Middle frontal gyrus (tissue), 1 donor: ENCODE results near the gene SMC1B.
"Not testable (repeated sequence)": the region's sequence is repeated elsewhere in the genome, so short reads cannot be mapped to it uniquely, and the experiment has no call there.

Experiments
- DNase-seq: peaks from one replicate; pipeline ENCODE4 v3.0.0-alpha.2; 2015; ENCODE audit warnings: low spot score; ENCODE audit errors: extremely low spot score

The SMC1B gene, protein sequence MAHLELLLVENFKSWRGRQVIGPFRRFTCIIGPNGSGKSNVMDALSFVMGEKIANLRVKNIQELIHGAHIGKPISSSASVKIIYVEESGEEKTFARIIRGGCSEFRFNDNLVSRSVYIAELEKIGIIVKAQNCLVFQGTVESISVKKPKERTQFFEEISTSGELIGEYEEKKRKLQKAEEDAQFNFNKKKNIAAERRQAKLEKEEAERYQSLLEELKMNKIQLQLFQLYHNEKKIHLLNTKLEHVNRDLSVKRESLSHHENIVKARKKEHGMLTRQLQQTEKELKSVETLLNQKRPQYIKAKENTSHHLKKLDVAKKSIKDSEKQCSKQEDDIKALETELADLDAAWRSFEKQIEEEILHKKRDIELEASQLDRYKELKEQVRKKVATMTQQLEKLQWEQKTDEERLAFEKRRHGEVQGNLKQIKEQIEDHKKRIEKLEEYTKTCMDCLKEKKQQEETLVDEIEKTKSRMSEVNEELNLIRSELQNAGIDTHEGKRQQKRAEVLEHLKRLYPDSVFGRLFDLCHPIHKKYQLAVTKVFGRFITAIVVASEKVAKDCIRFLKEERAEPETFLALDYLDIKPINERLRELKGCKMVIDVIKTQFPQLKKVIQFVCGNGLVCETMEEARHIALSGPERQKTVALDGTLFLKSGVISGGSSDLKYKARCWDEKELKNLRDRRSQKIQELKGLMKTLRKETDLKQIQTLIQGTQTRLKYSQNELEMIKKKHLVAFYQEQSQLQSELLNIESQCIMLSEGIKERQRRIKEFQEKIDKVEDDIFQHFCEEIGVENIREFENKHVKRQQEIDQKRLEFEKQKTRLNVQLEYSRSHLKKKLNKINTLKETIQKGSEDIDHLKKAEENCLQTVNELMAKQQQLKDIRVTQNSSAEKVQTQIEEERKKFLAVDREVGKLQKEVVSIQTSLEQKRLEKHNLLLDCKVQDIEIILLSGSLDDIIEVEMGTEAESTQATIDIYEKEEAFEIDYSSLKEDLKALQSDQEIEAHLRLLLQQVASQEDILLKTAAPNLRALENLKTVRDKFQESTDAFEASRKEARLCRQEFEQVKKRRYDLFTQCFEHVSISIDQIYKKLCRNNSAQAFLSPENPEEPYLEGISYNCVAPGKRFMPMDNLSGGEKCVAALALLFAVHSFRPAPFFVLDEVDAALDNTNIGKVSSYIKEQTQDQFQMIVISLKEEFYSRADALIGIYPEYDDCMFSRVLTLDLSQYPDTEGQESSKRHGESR

DNA sequence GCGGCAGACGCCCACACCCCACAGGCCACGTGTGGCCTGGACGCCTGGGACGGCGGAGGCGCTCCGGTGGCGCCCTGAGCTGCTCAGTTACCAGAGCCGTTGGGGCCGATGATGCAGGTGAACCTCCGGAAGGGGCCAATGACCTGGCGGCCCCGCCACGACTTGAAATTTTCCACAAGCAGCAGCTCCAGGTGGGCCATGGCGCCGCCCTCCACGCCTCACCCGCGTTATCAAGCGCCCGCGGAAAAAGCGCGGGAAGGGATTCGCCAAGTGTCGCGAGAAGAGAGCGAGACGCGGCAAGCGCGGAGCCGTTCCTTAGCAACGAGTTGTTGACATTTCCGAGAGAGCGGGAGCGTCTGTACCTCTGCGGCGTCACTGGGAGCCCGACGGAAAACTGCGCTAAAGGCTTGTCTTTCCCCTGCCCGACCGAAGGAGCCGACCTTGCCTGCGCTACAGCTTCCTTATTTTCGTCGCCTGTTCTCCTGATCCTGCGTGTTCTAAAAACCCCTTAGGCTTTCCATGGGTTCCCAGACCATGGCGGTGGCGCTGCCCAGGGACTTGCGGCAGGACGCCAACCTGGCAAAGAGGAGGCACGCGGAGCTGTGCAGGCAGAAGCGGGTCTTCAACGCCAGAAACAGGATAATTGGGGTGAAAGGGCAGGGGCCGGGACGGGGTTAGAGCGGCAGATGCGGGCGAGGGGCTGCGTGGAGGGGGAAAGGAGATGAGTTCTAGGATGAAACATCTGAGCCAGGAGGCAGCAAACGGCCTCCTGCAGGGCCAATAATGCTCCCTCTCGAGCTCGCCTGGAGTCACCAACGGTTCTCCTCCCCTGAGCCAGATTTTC is at the start of gene SMC1B, which contains the start of gene RIBC2:
Gene SMC1B, minus strand, starts transcription at position 232 of the 844 bp plus-strand sequence. Its CDS starts 32 bp downstream, at position 200.
Gene RIBC2, plus strand, starts transcription at position 326 of the 844 bp plus-strand sequence. Its CDS starts 194 bp downstream, at position 520.
- peak; percentile 45 for DNase-seq

- no peak for DNase-seq
These were observed 48.7 kb upstream of the SMC1B start for GRCh38 chr22:45462034-45462655.

- no peak for DNase-seq
These were observed 47.1 kb upstream of the SMC1B start for GRCh38 chr22:45460288-45461109.

DNA sequence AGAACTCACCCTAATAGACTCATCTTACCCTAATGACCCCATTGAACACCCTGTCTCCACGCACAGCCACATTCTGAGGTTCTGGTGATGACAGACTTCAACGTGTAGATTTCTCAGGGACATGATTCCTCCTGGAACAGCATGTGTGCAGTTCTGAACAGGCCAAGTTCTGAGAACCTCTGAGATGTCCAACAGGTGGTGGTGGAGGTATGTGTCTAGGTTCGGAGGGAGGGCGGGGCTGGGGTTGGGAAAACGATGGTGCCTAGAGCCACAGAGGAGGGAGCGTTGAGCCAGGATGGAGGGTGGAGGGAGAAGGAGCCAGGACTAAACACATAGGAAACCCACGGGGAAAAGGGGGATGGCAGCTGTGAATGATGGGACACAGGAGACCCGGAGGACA is 45.8 kb upstream of the SMC1B start:
- no peak for DNase-seq

DNA sequence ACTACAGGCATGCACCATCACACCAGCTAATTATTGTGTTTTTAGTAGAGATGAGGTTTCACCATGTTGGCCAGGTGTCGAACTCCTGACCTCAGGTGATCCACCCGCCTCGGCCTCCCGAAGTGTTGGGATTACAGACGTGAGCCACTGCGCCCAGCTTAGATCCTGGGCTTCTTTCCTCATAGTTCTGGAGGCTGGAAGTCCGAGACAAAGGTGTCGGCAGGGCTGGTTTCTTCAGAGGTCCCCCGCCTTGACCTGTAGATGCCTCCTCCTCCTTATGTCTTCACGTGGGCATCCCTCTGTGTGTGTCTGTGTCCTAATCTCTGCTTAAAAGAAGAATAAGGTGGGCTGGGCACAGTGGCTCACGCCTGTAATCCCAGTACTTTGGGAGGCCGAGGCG is 45.1 kb upstream of the SMC1B start:
- no peak for DNase-seq

DNA sequence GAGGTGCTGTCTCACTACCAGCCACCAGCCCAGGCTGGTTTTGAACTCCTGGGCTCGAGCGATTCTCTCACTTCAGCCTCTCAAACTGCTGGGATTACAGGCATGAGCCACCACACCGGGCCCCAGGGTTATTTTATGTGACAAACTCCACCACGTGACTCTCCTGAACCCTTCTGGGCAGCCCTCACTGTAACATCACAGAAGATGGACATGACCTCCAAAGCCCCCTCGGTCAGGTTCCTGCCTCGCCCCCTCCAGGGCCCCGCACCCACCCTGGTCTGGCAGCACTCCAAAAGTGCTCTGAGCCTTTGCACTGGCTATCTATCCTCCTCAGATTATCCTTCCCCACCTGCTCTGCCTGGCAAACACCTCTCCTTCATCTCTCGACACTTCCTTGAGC is 43.4 kb upstream of the SMC1B start:
- DNase-seq, result no peak

DNA sequence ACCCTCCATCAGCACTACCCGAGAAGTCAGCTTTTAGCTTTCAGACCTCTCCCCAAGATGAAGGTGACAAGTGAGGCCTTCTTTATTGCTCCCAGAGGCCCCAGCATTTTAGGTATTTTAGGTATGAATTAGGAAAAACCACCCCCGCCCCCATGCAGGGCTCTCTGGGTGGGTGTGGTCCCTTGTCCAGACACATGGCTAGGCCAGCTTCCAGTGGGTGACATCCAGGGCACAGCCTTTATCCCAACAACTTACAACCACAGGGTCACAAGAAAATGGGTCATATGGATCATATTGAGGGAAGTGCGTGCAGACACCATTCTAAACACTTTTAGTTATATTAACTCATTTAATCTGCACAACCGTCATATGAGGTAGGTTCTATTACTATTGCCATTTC is 42.2 kb upstream of the SMC1B start:
- DNase-seq, result no peak

DNA sequence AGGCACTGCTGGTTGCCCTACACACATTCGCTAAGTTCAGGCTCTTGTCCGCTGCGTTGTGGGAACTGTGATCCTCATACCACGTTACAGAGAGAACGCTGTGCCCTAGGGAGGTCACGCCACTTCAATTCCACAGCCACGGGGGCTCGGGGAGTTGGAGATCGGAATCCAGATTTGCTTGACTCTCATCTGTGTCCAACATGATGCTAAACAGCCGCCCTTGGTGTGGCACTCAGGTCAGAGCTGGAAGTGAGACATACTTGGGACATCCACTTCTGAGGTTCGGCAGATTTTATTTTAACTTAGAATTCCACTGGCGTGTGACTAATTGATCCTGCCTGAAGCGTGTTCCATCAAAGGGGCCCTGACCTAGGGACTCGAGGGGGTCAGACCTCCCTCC is 41.8 kb upstream of the SMC1B start:
- DNase-seq, result no peak

DNA sequence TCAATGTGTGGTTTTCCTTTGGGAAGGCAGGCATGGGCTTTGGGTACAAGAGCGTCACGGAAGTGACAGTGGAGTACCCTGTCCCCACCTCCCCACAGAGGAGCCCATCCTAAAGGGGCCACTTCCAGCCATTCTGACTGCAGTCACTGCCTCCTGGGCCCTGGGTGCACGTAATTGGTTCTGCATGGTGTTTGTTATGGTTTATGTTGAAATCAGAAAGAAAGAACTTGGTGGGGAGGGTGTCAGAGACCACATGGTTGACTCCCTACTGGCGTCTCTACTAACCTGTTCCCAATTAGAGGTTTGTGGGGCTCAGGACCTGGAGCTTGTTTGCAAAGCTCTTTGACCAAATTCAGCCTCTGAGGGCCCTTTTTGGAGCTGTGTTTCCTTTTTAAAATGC is 40.9 kb upstream of the SMC1B start:
- no peak for DNase-seq

DNA sequence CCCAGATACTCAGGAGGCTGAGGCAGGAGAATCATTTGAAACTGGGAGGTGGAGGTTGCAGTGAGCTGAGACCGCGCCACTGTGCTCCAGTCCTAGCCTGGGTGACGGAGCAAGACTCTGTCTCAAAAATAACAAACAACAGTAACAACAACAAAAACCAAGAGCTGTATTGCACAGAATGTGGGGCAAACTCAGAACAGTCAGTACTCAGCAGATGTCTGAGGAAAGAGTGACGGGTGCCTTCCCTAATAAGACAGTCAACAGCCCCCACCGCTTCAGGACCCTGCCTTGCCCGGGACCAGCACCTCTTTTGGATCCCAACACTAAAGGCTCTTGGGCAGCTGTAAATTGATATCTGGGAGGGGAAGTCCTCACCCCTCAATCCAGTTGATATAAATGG is 40.4 kb upstream of the SMC1B start:
- no peak for DNase-seq

DNA sequence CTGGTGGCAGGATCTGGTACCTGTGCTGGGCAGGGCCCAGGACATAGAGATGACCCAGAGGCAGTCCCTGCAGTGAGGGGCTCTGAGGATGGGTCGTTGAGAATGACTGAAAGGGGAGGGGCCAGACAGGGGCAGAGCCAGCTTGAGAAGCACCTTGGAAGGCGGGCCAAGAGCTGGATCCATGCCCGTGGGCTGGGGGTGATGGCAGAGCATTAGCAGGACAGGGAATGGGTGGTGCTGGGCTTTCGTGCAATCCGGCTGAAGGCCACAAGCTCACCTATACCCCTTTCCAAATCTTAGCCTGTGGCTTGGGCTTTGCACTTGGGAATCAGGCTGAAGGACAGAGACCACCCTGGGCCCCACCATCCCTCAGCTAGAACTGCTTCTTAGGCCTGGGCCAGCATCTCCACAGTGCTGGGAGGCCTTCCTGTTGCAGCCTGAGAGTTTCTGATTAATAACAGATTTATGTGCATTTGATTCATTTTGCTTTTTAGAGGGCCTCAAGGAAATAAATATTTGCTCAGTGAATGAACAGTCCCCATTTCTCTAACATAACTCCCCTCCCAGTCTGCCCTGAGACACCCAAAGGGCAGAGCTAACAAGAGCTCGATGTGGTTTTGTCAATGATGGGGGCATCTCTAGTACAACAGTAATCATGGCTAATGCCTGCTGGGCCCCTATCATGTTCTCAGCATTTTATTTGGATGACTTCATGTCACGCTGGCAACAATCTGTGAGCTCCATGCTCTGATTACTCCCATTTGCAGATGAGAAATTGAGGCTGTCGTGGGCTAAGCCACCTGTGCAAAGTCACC is 39.4 kb upstream of the SMC1B start:
- DNase-seq, result no peak

- DNase-seq, result no peak
These were observed 38.6 kb upstream of the SMC1B start for GRCh38 chr22:45451972-45452371.

DNA sequence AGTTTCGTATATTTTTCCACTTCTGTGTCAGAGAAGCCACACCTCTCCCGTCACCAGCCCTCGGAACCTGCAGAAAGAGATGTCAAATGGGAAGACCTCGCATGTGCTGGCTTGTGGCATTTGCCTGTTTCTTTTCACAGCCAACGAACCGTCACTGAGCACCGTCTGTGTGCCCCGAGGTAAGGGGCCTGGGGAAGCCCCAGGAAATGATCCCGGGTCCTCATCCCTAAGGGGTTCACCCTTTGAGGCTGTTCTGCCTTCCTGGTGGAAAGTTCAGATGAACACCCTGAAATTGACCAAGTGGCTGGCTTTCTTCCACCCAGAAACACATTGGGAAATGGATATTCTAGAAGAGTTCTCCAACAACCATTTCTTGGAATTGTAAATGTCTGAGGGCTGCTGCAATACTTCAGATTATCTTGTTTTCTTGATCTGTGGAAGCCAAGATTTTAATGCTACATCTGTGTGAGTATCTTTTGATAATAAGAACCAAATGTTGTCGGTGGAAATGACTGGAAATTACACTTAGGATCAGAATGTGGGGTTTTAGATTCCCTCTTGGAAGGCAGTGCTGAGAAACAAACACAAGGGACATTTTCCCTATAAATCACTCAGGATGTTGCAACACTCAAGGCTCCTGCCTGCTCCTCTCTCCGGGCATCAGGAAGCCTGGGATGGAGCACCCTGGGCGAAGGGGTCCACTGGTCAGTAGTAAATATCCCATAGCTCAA is 37.7 kb upstream of the SMC1B start:
- no peak for DNase-seq

GRCh38 chr22:45450101-45450785 is 36.8 kb upstream of the SMC1B start:
- no peak for DNase-seq

DNA sequence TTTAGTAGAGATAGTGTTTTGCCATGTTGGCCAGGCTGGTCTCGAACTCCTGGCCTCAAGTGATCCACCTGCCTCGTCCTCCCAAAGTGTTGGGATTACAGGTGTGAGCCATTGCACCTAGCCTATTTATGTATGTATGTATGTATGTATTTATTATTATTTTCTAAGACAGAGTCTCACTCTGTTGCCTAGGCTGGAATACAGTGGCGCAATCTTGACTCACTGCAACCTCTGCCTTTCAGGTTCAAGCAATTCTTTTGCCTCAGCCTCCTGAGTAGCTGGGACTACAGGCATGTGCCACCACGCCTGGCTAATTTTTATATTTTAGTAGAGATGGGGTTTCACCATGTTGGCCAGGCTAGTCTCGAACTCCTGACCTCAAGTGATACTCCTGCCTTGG is 36.0 kb upstream of the SMC1B start:
- not testable (repeated sequence) for DNase-seq

DNA sequence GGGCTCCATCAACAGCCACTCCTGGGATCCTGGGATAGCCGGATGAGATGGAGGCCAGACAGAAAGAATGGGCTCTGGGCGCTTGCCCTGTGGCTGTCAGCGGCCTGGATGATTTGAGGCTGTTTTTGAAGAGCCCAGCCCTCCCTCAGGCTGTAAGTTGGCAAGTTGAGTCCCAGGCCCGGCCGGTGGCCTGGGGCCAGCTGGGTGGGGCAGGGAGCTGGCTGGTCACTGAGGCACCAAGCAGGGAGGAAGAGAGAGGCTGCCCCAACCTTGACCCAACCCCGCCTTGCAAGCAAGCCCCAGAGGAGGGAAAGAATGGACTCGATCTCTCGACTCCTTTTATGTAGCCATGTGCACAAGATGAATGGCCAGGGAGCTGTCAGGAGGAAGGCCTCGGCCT is 35.0 kb upstream of the SMC1B start:
- no peak for DNase-seq

- not testable (repeated sequence) for DNase-seq
These were observed 34.2 kb upstream of the SMC1B start for GRCh38 chr22:45447596-45447995.
